GM21515 (cell line): Measurements from ENCODE around the gene LRRC42.
"Not testable (repeated sequence)": the region's sequence is repeated elsewhere in the genome, so short reads cannot be mapped to it uniquely, and the experiment has no call there.

ENCODE experiments used
- ATAC-seq: cut with Tn5 transposase; IDR thresholded peaks from one replicate; pipeline ENCODE4 v1.9.1; 2021; ENCODE audit not compliant: unreplicated experiment

LRRC42 gene

GRCh38 chr1:53967409-53968124 is 21.4 kb downstream of the LRRC42 start:
- ATAC-seq = no peak

GRCh38 chr1:53968125-53968513 is 22.0 kb downstream of the LRRC42 start:
- ATAC-seq = no peak

- not testable (repeated sequence) for ATAC-seq
These were observed 23.2 kb downstream of the LRRC42 start for GRCh38 chr1:53969323-53969722.

- no peak for ATAC-seq
These were observed 25.6 kb downstream of the LRRC42 start for GRCh38 chr1:53971718-53972117.

- no peak for ATAC-seq
These were observed 29.7 kb downstream of the LRRC42 start for GRCh38 chr1:53975861-53976260.

- no peak for ATAC-seq
These were observed 33.7 kb downstream of the LRRC42 start for GRCh38 chr1:53979712-53980450.

GRCh38 chr1:53981220-53981619 is 35.1 kb downstream of the LRRC42 start:
- no peak for ATAC-seq

- ATAC-seq = no peak
These were observed 36.0 kb downstream of the LRRC42 start for GRCh38 chr1:53982034-53982762.

- ATAC-seq = no peak
These were observed 36.6 kb downstream of the LRRC42 start for GRCh38 chr1:53982763-53983104.

GRCh38 chr1:53984726-53985125 is 38.6 kb downstream of the LRRC42 start:
- no peak for ATAC-seq

GRCh38 chr1:53986458-53986857 is 40.3 kb downstream of the LRRC42 start:
- no peak for ATAC-seq

- ATAC-seq = no peak
These were observed 41.7 kb downstream of the LRRC42 start for GRCh38 chr1:53987880-53988279.

GRCh38 chr1:53992085-53992874 is 46.1 kb downstream of the LRRC42 start:
- no peak for ATAC-seq

- ATAC-seq = not testable (repeated sequence)
These were observed 48.4 kb downstream of the LRRC42 start for GRCh38 chr1:53994516-53994915.

GRCh38 chr1:53995683-53996082 is 49.5 kb downstream of the LRRC42 start:
- ATAC-seq = no peak

- no peak for ATAC-seq
These were observed 52.1 kb downstream of the LRRC42 start for GRCh38 chr1:53998223-53998622.

- ATAC-seq = no peak
These were observed 53.8 kb downstream of the LRRC42 start for GRCh38 chr1:53999920-54000319.

- no peak for ATAC-seq
These were observed 55.4 kb downstream of the LRRC42 start for GRCh38 chr1:54001591-54001990.

- no peak for ATAC-seq
These were observed 56.5 kb downstream of the LRRC42 start for GRCh38 chr1:54002544-54003248.

GRCh38 chr1:54003249-54003646 is 57.1 kb downstream of the LRRC42 start:
- ATAC-seq = no peak
